Activated CD8-positive, alpha-beta memory T cell treated with anti-CD3 and anti-CD28 coated beads, Interleukin-2, amount 50 U/mL, for 24 hours (primary cell): Measurements from ENCODE around the gene DIP2B.
"Not testable (repeated sequence)": the region's sequence is repeated elsewhere in the genome, so short reads cannot be mapped to it uniquely, and the experiment has no call there.

Source experiments
- DNase-seq: peaks from one replicate; pipeline ENCODE4 v3.0.0-alpha.2; 2020; ENCODE audit errors: extremely low read depth

Gene DIP2B

DNA sequence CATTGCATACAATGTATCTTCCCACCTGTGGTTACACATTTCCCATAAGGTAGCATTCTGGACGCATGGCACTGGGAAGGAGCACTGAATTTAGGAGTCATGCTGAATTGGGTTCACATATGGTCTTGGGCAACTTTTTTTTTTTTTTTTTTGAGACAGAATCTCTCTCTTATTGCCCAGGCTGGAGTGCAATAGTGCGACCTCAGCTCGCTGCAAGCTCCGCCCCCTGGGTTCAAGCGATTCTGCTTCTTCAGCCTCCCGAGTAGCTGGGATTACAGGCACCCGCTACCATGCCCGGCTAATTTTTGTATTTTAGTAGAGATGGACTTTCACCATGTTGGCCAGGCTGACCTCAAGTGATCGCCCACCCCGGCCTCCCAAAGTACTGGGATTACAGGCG, 13.3 kb downstream of the DIP2B start:
- DNase-seq = no peak

DNA sequence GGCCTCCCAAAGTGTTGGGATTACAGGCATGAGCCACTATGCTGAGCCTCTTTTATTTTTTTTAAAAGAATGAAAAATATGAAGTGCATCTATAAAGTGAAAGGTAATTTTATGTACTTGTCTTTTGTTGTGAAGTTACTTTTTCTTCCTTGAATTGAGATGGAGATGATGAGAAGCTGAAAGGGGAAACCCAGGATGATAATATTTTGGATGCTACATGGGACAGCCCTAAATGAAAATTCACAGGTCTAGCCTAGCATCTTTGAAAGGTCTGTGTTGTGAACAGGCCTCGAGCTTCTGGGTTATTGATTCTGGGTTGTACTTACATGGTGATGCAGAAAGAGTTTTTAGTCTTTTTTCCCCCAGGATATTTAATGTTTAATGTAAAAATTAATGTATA, 14.6 kb downstream of the DIP2B start:
- DNase-seq = no peak

DNA sequence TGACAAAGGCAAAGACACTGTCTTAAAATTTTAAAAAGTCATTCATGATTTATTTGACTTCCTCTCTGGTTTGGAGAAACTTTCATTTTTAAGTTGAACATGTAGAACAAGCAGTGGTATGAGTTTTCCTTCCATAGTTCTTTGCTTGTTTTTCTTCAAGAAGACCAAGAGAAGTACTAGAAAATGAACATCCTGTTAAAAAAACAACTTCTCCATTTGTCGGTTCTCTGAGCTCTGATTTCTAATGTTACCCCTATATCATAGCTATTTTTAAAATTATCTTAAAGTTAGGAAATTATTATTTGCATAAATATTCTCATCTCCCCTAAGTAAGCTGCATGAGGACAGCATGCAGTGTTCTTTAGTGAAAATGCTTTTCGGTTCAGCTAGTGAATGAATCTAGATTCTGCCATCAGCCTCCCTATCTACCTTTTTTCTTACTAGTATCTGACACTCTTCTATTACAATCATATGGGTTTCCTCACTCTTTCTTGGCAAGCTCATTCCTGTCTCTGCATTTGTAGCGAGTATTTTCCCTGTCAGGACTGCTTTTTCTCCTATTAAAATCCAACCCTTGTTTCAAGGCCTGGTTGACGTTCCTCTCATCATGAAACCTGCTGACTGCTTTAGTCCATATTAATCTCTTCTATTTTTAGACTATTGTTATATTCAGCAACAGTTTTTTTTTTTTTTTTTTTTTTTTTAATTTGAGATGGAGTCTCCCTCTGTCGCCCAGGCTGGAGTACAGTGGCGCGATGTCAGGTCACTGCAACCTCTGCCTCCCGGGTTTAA, 15.8 kb downstream of the DIP2B start:
- no peak for DNase-seq

DNA sequence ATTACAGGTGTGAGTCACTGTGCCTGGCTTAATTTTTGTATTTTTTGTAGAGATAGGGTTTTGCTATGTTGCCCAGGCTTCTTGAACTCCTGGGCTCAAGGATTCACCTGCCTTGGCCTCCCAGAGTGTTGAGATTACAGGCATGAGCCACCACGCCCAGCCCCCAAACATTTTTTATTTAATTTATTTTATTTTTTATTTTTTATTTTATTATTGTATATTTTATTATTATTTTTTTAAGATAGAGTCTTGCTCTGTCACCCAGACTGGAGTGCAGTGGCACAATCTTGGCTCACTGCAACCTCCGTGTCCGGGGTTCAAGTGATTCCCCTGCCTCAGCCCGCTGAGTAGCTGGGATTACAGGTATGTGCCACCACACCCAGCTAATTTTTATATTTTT, 17.0 kb downstream of the DIP2B start:
- not testable (repeated sequence) for DNase-seq

DNA sequence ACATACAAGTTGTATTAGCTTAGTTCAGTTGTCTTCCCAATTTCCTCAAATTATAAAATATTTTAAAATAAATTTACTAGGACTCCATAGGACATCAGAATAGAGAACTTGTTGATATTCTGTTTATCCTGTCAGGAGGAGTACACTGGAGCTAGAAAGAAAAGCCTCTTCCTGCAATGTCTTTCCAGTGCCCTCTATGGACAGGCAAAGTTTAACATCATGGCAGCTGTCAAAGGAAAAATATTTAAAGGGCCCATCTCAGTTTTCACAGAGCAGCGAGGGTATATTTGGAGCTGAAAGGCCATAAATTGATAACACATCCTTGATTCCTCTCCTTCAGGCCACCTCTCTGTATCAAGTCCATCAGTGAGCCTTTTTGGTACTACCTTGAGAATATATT, 19.0 kb downstream of the DIP2B start:
- DNase-seq = no peak

DNA sequence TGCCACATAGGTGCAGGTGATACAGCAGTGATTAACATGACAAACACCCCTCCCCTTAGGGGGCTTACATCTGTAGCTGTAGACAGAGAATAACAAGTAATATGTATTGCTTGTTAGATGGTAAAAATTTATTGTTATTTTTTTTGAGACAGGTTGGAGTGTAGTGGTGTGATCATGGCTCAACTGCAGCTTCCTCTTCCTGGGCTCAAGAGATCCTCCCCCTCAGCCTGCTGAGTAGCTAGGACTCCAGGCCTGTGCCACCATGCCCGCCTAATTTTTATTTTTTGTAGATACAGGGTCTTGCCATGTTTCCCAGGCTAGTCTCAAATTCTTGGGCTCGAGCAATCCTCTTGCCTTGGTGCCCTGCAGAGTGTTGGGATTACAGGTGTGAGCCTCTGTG, 19.8 kb downstream of the DIP2B start:
- no peak for DNase-seq

DNA sequence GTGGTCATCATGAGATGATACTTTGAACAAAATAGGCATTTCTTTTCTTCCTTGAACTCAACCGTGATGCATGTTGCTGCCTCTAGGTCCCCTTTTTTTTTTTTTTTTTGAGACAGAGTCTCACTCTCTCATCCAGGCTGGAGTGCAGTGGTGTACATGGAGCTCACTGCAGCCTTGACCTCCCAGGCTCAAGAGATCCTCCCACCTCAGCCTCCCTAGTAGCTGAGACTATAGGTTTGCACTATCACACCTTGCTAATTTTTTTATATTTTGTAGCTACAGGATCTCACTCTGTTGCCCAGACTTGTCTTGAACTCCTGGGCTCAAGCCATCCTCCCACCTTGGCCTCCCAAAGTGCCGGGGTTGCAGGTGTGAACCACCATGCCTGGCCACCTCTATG, 20.6 kb downstream of the DIP2B start:
- DNase-seq = no peak

DNA sequence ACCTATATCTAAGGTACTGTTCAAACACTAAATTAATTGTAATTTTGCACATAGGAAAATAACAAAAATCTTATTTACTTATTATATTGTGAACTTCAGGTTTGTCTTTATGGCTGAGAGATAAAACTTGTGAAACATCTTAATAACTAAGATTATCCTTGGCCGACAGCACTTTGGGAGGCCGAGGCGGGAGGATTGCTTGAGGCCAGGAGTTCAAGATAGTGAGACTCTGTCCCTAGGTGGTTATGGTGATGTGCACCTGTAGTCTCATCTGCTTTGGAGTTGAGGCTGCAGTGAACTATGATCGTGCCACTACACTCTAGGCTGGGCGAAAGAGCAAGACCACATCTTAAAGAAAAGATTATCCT, 22.6 kb downstream of the DIP2B start:
- DNase-seq = no peak

DNA sequence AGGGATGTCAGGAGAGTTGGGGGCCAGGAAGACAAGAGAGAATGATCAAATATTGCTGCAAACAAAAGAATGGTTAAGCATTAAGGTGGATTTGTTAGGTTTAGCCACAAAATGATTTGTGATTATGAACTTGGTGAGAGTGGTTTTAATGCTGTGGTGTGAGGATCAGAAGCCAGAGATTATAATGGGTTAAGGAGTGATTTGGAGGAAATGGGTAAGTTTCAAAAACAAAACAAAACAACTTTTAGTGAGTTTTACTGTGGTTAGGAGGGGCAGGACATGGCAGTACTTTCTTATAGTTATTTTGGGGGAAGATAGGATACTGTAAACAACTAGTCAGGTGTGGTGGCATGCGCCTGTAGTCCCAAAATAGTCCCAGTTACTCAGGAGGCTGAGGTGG, 24.0 kb downstream of the DIP2B start:
- no peak for DNase-seq

DNA sequence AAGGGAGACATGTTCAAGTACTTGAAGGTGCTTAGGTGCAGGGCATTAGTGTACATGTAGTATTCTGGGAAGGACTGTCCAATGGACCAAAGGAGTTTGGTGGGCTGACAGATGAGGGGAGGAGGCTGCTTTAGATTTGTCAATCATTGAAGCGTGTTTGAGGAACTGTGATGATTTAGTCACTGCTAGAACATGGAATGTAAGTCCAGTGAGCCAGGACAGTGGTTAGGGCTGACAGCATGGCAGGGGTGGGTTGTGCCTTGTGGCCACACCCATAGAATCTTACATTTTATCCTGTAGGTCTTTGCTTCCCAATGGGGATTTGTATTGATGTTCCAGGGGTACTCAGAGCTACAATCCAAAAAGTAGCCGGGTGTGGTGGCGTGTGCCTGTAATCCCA, 24.6 kb downstream of the DIP2B start:
- DNase-seq = no peak

DNA sequence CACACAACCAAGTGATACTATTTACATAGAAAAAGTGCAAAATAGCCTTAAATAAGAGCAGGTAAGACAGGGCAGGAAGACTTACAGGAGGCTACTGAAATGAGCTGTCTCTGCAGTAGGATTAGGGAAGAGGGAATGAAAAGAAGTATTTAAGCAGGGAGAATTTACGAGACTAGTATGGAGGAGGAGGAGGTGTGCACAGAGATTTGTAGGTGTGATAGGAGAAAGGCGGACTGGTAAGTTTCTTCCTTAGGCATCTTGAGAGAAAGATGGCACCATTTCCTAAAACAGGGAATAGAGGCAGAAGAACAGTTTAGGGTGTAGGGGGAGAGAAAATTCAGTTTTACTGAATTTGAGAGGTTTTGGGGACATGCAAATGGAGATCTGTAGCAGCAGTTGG, 25.7 kb downstream of the DIP2B start:
- DNase-seq = no peak

DNA sequence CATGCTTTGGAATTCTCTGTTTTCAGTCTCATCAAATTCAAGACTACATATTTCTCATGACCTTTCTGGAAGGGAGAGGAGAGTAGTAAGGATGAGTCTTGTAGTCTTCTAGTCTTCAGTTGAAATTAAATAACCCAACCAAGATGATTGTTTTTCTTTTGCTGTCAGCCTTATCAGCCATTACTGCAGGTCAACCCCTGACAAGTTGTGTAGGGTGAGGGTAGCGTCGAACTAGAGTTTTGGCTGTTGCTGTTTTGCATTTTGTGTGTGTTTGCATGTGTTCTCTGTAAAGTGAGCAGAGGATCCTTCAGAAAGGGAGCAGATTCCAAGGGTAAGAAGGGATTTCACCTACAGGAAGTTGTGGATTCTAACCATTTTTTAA, 28.4 kb downstream of the DIP2B start:
- no peak for DNase-seq

DNA sequence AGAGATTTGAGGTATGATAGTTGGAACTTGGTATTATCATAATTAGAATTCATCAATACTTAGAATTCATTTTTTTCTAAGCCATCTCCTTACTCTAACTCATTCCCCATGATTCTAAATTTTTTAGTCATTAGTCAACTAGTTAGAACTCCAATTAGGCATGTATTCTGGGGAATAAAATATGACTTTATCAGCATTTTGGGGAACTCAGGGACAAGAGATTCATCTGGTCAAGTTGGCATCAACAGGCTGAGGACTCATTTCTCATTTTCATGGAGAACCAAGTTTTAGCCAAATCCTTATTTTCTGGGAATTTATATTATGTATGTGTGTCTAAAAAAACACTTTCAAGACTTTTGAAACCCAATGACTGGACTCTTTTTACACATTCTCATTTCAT, 29.2 kb downstream of the DIP2B start:
- no peak for DNase-seq

DNA sequence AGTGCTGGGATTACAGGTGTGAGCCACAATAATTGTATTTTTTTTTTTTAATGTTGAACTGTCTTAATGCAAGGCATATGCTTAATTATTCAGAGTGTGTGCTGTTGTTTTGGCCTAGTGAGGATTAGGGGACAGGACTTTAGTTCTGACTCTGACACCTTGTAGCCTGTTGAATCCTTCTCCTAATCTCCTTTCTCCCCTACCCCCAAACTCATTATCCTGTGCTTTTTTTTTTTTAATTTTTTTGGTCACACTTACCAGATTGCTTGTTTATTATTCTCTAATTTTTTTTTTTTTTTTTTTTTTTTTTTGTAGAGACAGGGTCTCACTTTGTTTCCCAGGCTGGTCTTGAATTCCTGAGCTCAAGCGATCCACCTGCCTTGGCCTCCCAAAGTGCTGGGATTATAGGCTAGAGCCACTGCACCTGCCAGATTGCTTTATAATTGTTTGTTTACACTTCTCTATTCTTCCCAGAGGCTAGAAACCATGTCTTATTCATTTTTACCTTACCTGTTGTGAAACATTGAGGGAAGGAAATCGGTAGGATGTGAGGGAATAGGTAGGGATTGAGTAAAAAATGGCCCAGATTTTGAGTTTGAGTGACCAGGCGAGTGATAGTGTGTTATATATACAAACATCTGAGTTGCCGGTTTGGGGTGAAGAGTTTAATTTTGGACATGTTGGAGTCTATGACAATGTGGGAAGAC, 32.2 kb downstream of the DIP2B start:
- DNase-seq = no peak

DNA sequence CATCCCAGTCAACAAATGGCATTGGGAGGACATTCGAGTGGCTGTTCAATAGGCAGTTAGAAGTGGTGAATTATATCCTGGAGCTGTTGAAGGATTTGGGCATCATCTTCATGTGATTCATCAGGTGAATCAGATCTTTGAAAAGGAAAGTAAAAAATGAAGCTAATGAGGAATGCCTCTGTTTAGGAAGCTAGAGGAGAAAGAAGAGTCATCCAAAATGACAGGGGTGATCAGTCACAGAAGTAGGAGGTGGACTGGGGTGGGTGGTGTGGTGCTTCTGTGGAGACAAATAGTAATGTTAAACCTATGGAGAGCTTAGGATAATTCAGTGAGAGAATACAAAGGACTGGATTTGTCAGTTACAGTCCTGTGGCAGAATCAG, 32.7 kb downstream of the DIP2B start:
- DNase-seq = no peak

DNA sequence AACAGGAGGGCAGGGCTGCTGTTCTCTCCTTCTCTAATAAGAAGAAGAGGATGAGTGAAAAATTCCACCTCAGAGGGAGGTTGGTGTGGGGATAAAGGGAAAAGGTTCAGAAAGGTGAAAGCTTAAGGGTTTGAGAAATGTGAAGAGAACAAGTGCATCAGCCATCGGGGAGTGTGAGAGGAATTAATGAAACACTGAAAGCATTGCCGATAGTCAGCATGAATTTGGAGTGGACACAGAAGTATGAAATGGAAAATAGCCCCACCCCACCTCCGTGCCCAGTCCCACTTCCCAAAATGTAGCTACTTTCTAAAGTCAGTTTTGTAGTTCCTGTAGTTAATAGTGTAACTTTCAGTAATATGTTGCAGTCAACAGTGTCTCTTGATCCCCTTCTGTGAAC, 33.4 kb downstream of the DIP2B start:
- no peak for DNase-seq

DNA sequence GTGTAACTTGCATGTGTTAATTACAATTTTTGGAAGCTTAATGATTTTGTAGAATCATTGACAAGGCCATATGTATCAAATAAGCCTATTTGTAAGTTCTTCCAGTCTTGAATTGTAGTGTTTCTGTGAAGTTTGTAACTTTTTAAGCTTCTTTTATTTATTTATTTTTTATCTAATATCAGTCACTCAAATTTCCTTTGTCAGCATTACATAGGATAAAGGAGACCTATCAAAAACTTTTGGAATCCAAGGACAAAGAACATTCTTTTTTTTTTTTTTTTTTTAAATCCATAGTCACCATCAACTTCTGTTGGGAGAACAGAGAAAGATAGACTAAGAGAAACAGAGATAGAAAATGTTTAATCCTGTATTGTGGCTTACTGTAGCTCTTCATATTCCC, 36.4 kb downstream of the DIP2B start:
- DNase-seq = no peak

DNA sequence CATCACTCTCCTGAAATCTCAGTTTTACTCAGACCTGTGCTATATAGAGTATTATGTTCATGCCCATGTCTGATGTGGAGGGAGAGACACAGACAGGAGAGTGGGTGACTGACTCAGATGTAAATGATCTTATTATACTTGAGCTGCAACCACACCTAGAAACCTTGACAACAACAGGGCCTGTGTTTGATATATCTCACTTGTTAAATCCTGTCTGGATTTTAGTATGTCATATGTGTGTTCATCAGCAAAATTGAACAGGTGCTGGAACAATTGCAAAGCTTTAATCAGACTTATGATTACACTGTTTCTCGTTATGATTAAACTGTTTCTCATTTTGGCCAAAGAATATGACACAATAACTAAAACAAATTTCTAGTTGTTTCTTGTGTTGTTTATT, 37.7 kb downstream of the DIP2B start:
- no peak for DNase-seq

DNA sequence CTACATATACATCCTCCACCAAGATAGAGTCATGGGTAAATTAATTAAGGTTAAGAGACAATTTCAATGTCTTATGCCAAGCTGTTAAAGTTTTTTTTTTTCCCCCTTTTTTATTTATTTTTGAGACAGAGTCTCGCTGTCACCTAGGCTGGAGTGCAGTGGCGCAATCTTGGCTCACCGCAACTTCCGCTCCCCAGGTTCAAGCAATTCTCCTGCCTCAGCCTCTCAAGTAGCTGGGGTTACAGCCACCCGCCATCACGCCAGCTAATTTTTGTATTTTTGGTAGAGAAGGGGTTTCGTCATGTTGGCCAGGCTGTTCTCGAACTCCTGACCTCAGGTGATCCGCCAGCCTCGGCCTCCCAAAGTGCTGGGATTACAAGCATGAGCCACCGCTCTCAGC, 38.4 kb downstream of the DIP2B start:
- not testable (repeated sequence) for DNase-seq

DNA sequence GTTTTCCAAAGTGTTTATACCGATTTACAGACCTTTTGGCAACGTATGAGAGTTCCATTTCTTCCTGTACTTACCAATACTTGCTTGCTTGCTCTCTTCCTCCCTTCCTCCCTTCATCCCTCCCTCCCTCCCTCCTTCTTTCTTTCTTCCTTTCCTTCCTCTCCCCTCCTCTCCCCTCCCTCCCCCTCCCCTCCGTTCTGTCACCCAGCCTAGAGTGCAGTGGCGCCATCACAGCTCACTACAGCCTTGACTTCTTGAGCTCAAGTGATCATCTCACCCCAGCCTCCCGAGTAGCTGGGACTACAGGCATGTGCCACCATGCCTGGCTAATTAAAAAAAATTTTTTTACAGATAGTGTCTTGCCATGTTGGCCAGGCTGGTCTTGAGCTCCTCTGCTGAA, 40.4 kb downstream of the DIP2B start:
- DNase-seq = no peak

DNA sequence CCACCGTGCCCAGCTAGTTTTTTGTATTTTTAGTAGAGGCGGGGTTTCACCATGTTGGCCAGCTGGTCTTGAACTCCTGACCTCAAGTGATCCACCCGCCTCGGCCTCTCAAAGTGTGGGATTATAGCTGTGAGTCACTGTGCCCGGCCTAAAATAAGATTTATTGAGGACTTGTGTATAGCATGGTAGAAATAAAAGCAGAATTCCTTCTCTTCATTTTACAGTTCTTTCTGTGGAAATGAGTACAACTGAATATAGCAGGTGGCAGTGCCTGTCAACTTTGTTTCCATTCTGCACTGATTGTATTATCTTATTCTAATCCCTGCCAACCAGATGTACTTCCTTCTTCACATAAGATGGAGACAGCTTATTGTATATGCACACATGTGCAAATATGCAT, 41.0 kb downstream of the DIP2B start:
- no peak for DNase-seq

DNA sequence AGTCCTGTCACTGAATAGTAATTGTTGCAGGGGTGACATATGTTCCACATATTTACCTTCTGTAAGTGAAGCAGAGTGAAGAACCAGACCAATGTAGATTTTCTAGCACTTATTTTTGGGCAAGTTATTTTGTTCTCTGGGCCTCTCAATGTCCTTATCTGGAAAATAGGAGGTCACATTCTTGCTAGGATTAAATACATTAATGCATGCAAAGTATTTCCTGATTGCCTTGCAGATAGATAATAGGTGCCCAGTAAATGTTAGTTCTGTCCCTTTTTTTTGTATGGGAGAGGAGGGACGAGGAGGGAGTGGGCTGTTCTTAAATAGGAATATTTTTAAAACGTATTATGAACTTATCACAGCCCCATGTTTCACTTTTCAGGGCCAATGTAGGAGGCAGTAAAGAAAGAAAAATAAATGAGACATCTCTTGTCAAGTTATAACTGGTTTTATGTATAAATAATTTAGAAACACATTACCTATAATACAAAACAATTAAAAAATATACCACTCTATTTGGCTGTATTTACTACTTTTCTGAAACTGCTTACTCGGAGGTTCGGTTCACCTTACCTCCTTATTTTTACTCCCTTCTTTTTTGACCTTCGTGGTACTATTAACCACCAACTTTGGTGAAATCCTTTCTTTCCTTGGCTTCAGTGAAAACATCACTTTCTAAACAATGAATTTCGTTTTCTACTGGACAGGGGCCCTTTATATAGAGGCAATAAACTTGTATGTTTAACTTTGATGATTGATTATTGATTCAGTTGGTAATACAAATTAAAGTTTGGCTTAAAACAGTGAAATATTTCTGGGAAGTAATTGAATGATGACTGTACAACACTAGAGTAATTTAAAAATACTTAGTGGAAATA, 41.9 kb downstream of the DIP2B start:
- no peak for DNase-seq

DNA sequence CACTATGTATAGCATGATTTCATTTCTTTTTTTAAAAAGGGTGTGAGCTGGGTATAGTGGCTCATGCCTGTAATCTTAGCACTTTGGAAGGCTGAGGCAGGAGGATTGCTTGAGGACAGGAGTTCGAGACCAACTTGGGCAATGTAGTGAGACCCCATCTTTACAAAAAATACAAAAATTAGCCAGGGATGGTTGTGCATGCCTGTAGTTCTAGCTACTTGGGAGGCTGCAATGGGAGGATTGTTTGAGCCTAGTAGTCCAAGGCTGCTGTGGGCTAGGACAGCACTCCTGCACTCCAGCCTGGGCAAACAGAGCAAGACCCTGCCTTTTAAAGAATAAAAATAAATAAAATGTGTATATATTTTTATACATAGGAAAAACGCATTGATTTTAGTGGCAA, 43.0 kb downstream of the DIP2B start:
- no peak for DNase-seq
